Measurements from ENCODE around the gene HOXB8. TPM values are rescaled to one million over a fixed set of nuclear protein-coding genes. Genes with fewer than 3 reads are reported as not detected.

The HOXB8 gene
- total and polyA plus RNA-seq, 10 of the 15 experiments (the other 5 are each of a cell fraction or from before 2014, with no cell fraction given) = 0.21 TPM; not detected in 9

GRCh38 chr17:48619826-48620449, 4.8 kb upstream of the HOXB8 start:
- no peak for ATAC-seq
- SMC1A ChIA-PET (ENCODE audit: uncharacterized antibody, unreplicated experiment) = no interaction called here

GRCh38 chr17:48618256-48618896, 3.3 kb upstream of the HOXB8 start:
- Histone ChIP-seq H3K9me3 (replicated peaks; ENCODE audit: control insufficient read depth, insufficient read depth, low read length) (no peaks in the 10 kb centered on the region), H2AFZ (ENCODE audit: control insufficient read depth, low read depth, low read length) (no peak overlapping the region), H3K4me2 (ENCODE audit: control insufficient read depth, insufficient read depth) (peak overlapping the region; percentile 22; the same call in 1 of the 2 replicates), H3K79me2 (ENCODE audit: control insufficient read depth, insufficient read depth, low read length) (no peaks in the 10 kb centered on the region), H3K36me3 (ENCODE audit: control insufficient read depth in 2 of 2, insufficient read depth in 2 of 2, low read length in 1 of 2) (no peaks in the 10 kb centered on the region), H3K27ac (ENCODE audit: control insufficient read depth, insufficient read depth) (no peak overlapping the region), H3K27me3 (replicated peaks in 1 of 2; ENCODE audit: control insufficient read depth in 2 of 2, insufficient read depth in 2 of 2, low read length in 1 of 2) (peaks cover 36 to 46% of the 10 kb centered on the region in 2 experiments), H3K4me3 (no peak overlapping the region), H3K9ac (ENCODE audit: control insufficient read depth, insufficient read depth, low read length) (no peak overlapping the region), H3K4me1 (ENCODE audit: control insufficient read depth, insufficient read depth, low read length) (no peaks in the 10 kb centered on the region), H4K20me1 (ENCODE audit: control insufficient read depth, insufficient read depth) (no peaks in the 10 kb centered on the region)
- CTCF ChIA-PET = interaction anchor here (0.6 to 2.1 kb wide), 34 partner anchors 8 to 951 kb away, joined by 3 to 14 read pairs (median 5); partner anchors contain the start of genes HOXB5 and HOXB7
- WGBS (ENCODE audit: insufficient coverage, insufficient replicate concordance, low lambda C conversion rate, missing lambda C conversion rate) = 5% methylated on average over 25 of the region's 25 CpGs
- in situ Hi-C loops (cut with MboI) = no loop called here
- no TSS peak for BruUV-seq (replicated peaks)
- peak; percentile 86 for FAIRE-seq
- DNase-seq (ENCODE audit: low read depth, low spot score) = no peak
- intact Hi-C loops (cut with micrococcal nuclease; ENCODE audit: unreplicated experiment) = loop anchor here (1.0 to 5.0 kb wide), 3 partner anchors 356 to 592 kb away; no protein-coding TSS in a partner anchor
- peak; percentile 88 for ATAC-seq
- POLR2A ChIA-PET = interaction anchor here (1.6 kb wide), 1 partner anchor 17 kb away, joined by 11 read pairs; no protein-coding TSS in a partner anchor
- SMC1A ChIA-PET (ENCODE audit: uncharacterized antibody, unreplicated experiment) = interaction anchor here (0.7 to 1.6 kb wide), 6 partner anchors 8 to 356 kb away, joined by 3 to 8 read pairs (median 4); partner anchors contain the start of gene HOXB9
- RAD21 ChIA-PET (ENCODE audit: unreplicated experiment) = interaction anchor here (0.5 to 2.1 kb wide), 15 partner anchors 12 to 593 kb away, joined by 3 to 8 read pairs (median 4); partner anchors contain the start of gene HOXB5
- TF ChIP-seq CREB1 (IDR thresholded peaks at IDR 0.05; ENCODE audit: low read depth) (no peak), SMAD1 (IDR thresholded peaks at IDR 0.05; ENCODE audit: low read depth, partially characterized antibody) (no peak), KDM1A (IDR thresholded peaks at IDR 0.05; ENCODE audit: borderline replicate concordance) (no peak), POLR2AphosphoS5 (IDR thresholded peaks at IDR 0.05; ENCODE audit: low read length) (no peak), SRF (IDR thresholded peaks at IDR 0.05; ENCODE audit: low read depth in 2 of 2, low read length in 2 of 2) (no peak), BCLAF1 (IDR thresholded peaks at IDR 0.05) (no peak), GABPA (IDR thresholded peaks at IDR 0.05; ENCODE audit: low read depth) (no peak), SMAD5 (IDR thresholded peaks at IDR 0.05; ENCODE audit: low read depth) (no peak), TARDBP (IDR thresholded peaks at IDR 0.05; ENCODE audit: borderline replicate concordance) (no peak)

More at GRCh38 chr17:48619826-48620449, 4.8 kb upstream of the HOXB8 start:
- no peaks in the 10 kb centered on the region for H3K36me3 ChIP-seq (ENCODE audit: control insufficient read depth in 2 of 2, insufficient read depth in 2 of 2, low read length in 1 of 2)
- no peaks in the 10 kb centered on the region for H4K20me1 ChIP-seq (ENCODE audit: control insufficient read depth, insufficient read depth)
- RAD21 ChIA-PET (ENCODE audit: unreplicated experiment) = interaction anchor here (2.1 kb wide), 1 partner anchor 312 kb away, joined by 6 read pairs; no protein-coding TSS in a partner anchor
- H3K27me3 ChIP-seq (replicated peaks in 1 of 2; ENCODE audit: control insufficient read depth in 2 of 2, insufficient read depth in 2 of 2, low read length in 1 of 2) = peaks cover 34 to 48% of the 10 kb centered on the region in 2 experiments
- CTCF ChIA-PET = interaction anchor here (1.1 to 1.7 kb wide), 2 partner anchors 358 to 554 kb away, joined by 3 to 5 read pairs; no protein-coding TSS in a partner anchor
- intact Hi-C loops (cut with micrococcal nuclease; ENCODE audit: unreplicated experiment) (loop anchor here (2.0 to 5.0 kb wide), 2 partner anchors 358 to 485 kb away; no protein-coding TSS in a partner anchor), in situ Hi-C loops (cut with MboI) (loop anchor here (10.0 kb wide), 1 partner anchor 775 kb away; the partner anchor contains the start of gene SCRN2)
- DNase-seq (ENCODE audit: low read depth, low spot score) (no peak), FAIRE-seq (no peak)
- H3K27ac ChIP-seq (ENCODE audit: control insufficient read depth, insufficient read depth) = no peak overlapping the region
- H3K4me3 ChIP-seq = no peak overlapping the region
- H2AFZ ChIP-seq (ENCODE audit: control insufficient read depth, low read depth, low read length) = no peak overlapping the region
- no peak overlapping the region for H3K9ac ChIP-seq (ENCODE audit: control insufficient read depth, insufficient read depth, low read length)
- no peaks in the 10 kb centered on the region for H3K79me2 ChIP-seq (ENCODE audit: control insufficient read depth, insufficient read depth, low read length)
- H3K4me2 ChIP-seq (ENCODE audit: control insufficient read depth, insufficient read depth) = no peak overlapping the region
- no peaks in the 10 kb centered on the region for H3K9me3 ChIP-seq (replicated peaks; ENCODE audit: control insufficient read depth, insufficient read depth, low read length)
- WGBS (ENCODE audit: insufficient coverage, insufficient replicate concordance, low lambda C conversion rate, missing lambda C conversion rate) = 62% methylated on average over 32 of the region's 32 CpGs
- no peaks in the 10 kb centered on the region for H3K4me1 ChIP-seq (ENCODE audit: control insufficient read depth, insufficient read depth, low read length)
- TF ChIP-seq CBFB (IDR thresholded peaks at IDR 0.05; ENCODE audit: low read depth) = no peak
- TF ChIP-seq TBL1XR1 (IDR thresholded peaks at IDR 0.05; ENCODE audit: low read depth, low read length) = no peak
- TF ChIP-seq CREM (IDR thresholded peaks at IDR 0.05; ENCODE audit: low read depth) = no peak
- no peak for TF ChIP-seq YBX1 (IDR thresholded peaks at IDR 0.05)
- no TSS peak for BruUV-seq (replicated peaks)
- POLR2A ChIA-PET = no interaction called here
